Spleen (tissue), 7 donors: ENCODE results near the gene RBP7.

ENCODE experiments used
- CTCF ChIP-seq, 11 experiments: fragments of 200-600 bp in 7 of 11; fragments of 450-650 bp in 4 of 11; sonication (generic) in 4 of 11; IDR thresholded peaks in 8 of 11; conservative IDR thresholded peaks in 3 of 11; 1 replicate in 7 of 11; 2 replicates in 4 of 11; pipeline versions ENCODE4 v1.4.0 to v1.8.0; 2016 to 2021; ENCODE audit warnings: antibody characterized with exemption in 11 of 11, inconsistent platforms in 4 of 11, mild to moderate bottlenecking in 1 of 11
- POLR2A ChIP-seq, 3 donors: fragments of 450-650 bp; IDR thresholded peaks; one replicate each; pipeline ENCODE4 v1.5.1; 2017; ENCODE audit warnings: antibody characterized with exemption in 3 of 3, mild to moderate bottlenecking in 1 of 3
- POLR2AphosphoS5 ChIP-seq, 3 donors: sonication (generic); formaldehyde crosslinking; IDR thresholded peaks; one replicate each; pipeline ENCODE4 v1.5.1; 2017; ENCODE audit warnings: antibody characterized with exemption in 3 of 3
- donor health status: DM: no; HTN: no; CAD: no; lungs with moderate emphysema.
- donor health status: DM: no; HTN: no; CAD: no.
- donor health status: DM: no; HTN: no; CAD: no.

- TF ChIP-seq CTCF (IDR thresholded peaks at IDR 0.05 in 8 of 11, conservative IDR thresholded peaks at IDR 0.05 in 3 of 11) (no peak), POLR2A (IDR thresholded peaks at IDR 0.05) (no peak), POLR2AphosphoS5 (IDR thresholded peaks at IDR 0.05) (no peak)
Measured at GRCh38 chr1:9992910-9993309, 4.1 kb upstream of the RBP7 start.
